Choroid plexus epithelial cell (primary cell): ENCODE results near the gene TRPC4AP.

Experiments used
- DNase-seq: peaks from one replicate; pipeline ENCODE4 v3.0.0-alpha.2; 2010; ENCODE audit warnings: low read depth
- H3K4me3 ChIP-seq: 2 replicates; pipeline ENCODE4 v1.5.1; 2011; ENCODE audit warnings: low read depth, mild to moderate bottlenecking, control low read depth, low read length, moderate library complexity
- TF ChIP-seq, protein P1 (sequence below): conservative IDR thresholded peaks from 2 replicates; pipeline ENCODE4 v1.5.1; 2011; ENCODE audit warnings: low read depth, mild to moderate bottlenecking, control low read depth, inconsistent platforms, low read length, moderate library complexity

TRPC4AP gene

DNA sequence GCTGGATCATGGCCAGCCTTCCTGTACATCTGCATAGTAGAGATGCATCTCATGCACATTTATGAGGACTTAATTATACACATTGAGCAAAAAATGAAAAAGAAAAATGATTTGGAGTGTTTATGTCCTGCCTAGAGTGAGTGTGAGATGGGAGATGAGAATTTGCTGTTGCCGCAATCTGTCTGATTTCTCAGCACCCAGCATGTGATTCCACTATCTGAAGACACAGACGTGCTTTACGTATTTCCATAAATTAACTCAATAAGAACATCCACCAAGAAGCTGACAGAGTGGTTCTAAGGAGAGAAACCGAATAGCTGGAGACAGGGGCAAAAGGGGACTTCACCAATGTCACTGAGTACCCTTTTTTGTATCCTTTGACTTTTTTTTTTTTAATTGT lies 39.3 kb upstream of the TRPC4AP start:
- no peak for DNase-seq
- TF ChIP-seq, protein P1, sequence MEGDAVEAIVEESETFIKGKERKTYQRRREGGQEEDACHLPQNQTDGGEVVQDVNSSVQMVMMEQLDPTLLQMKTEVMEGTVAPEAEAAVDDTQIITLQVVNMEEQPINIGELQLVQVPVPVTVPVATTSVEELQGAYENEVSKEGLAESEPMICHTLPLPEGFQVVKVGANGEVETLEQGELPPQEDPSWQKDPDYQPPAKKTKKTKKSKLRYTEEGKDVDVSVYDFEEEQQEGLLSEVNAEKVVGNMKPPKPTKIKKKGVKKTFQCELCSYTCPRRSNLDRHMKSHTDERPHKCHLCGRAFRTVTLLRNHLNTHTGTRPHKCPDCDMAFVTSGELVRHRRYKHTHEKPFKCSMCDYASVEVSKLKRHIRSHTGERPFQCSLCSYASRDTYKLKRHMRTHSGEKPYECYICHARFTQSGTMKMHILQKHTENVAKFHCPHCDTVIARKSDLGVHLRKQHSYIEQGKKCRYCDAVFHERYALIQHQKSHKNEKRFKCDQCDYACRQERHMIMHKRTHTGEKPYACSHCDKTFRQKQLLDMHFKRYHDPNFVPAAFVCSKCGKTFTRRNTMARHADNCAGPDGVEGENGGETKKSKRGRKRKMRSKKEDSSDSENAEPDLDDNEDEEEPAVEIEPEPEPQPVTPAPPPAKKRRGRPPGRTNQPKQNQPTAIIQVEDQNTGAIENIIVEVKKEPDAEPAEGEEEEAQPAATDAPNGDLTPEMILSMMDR: no peak
- H3K4me3 ChIP-seq: no peak overlapping the region

DNA sequence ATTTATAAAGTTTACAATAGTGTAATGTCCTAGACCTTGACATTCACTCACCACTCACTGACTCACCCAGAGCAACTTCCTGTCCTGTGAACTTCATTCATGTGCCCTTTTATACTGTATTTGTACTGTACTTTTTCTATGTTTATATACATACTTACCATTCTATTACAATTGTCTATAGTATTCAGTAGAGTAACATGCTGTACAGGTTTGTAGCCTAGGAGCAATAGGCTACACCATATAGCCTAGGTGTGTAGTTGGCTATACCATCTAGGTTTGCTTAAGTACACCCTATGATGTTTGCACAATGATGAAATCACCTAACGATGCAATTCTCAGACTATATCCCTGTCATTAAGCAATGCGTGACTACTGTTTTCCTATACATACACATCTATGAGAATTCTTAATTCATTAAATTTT lies 37.1 kb upstream of the TRPC4AP start:
- DNase-seq: peak; percentile 63

DNA sequence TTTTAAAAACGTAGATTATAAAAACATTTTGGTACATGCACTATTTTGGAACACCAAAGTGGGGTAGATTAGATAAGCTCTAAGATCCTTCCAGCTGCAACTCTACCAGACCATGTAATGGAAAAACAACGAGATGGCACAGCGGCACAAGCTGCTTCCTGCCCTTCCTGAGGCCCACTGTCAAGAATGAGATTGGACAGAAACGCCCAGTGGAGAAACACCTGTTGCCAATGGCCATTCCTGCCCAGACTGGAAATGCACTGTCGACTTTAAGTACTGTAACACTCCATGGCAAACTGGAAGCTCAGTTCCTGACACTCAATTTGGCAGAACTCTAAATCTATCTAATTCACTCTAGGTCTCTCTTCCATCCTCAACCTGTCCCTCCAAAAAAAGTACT lies 33.1 kb upstream of the TRPC4AP start:
- TF ChIP-seq, protein P1: no peak
- DNase-seq: no peak
- no peak overlapping the region for H3K4me3 ChIP-seq

More for the DNA sequence above, 37.1 kb upstream of the TRPC4AP start:
- TF ChIP-seq, protein P1: no peak
- no peak overlapping the region for H3K4me3 ChIP-seq

DNA sequence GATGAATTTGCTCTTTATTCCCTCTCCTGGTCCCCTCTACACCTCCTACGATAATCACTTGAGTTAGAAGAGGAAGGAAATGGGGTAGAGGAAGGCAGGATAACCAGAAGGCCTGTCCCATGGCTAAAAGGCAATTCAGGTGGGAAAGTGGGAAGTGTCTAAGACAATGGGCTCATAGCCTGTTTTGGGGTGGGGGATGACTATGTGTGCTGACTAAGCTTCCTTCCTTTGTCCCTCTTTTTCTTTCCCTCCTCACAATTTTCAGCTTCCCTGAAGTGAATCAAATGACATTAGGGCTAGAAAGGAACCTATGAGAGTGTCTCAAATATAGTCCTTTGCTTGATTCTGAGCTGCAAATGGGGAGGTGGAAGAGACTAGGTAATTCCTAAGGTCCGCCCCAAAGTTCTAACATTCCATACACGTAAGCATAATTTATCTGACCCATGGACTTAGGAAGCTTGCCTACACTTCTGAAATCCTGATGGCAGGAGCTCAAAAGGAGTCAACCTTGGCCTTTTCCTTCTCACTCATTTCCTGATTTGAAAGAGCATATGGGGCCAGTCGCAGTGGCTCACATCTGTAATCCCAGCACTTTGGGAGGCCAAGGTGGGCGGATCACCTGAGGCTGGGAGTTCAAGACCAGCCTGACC lies 30.3 kb upstream of the TRPC4AP start:
- TF ChIP-seq, protein P1: no peak
- DNase-seq: no peak

DNA sequence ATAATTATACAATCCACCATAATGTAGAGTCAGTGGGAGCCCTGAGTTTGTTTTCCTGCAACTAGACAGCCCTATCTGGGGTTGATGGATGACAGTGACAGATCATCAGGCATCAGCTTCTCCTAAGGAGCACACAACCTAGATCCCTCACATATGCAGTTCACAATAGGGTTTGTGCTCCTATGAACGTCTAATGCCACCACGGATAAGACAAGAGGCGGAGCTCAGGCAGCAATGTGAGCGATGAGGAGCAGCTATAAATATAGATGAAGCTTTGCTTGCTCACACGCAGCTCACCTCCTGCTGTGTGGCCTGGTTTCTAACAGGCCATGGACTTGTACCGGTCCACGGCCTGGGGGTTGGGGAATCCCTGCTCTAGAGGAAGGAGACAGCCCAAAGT lies 28.6 kb upstream of the TRPC4AP start:
- DNase-seq: peak; percentile 74
- H3K4me3 ChIP-seq: no peak overlapping the region
- TF ChIP-seq, protein P1: no peak

More for the DNA sequence above, 30.3 kb upstream of the TRPC4AP start:
- no peak overlapping the region for H3K4me3 ChIP-seq

DNA sequence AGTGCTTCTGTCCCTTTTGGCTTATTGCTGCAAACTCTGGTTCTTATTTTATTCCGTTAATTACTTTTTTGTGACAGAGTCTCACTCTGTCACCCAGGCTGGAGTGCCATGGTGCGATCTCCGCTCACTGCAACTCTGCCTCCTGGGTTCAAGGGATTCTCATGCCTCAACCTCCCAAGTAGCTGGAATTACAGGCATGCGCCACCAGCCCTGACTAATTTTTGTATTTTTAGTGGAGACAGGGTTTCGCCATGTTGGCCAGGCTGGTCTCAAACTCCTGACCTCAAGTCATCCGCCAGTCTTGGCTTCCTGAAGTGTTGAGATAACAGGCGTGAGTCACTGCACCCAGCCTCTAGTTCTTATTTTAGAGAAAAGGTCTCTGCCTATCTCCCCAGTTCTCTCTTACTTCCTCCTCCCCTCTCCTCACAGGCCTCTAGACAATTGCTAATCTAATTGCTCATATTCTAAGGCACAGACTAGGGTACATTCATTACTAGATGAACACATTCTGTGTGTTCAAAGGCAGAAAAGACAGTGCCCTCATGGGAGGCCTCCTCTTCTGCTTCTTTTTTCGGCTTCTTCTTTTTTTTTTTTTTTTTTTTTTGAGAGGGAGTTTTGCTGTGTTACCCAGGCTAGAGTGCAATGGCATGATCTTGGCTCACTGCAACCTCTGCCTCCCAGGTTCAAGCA lies 27.6 kb upstream of the TRPC4AP start:
- TF ChIP-seq, protein P1: no peak
- H3K4me3 ChIP-seq: no peak overlapping the region
- peak; percentile 92 for DNase-seq

DNA sequence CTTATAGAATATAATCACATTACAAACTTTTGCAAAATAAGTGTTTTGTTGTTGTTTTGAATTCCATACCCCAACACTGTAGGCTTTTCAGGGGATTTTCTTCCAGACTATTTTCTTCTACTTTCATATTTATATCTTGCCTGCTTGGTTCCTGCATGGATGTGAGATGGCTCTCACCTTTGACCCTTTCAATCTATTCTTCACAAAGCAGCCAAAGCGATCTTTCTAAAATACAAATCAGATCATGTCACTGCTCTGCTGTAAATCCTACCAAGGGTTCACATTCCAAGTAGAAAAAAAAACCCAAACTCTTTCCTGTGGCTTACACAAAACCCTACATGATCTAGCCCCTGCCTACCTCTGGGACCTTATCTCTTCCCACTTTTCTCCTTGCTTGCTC lies 25.0 kb upstream of the TRPC4AP start:
- TF ChIP-seq, protein P1: no peak
- no peak overlapping the region for H3K4me3 ChIP-seq

More for the DNA sequence above, 25.0 kb upstream of the TRPC4AP start:
- no peak for DNase-seq
